A549 (cell line): Measurements from ENCODE around the gene TMEM217. TPM values are rescaled to one million over a fixed set of nuclear protein-coding genes. Genes with fewer than 3 reads are reported as not detected.
"Not testable (repeated sequence)": the region's sequence is repeated elsewhere in the genome, so short reads cannot be mapped to it uniquely, and the experiment has no call there.

Source experiments
- ATAC-seq, 2 experiments: fragments of 200-7000 bp in 1 of 2; fragments of >200 bp in 1 of 2; cut with Nextera tagmentation in 1 of 2; cut with Tn5 transposase in 1 of 2; 3 replicates each; pipeline versions ENCODE4 v1.8.0 to v1.9.1; 2018 to 2020; ENCODE audit warnings: mild to moderate bottlenecking in 1 of 2, moderate library complexity in 1 of 2
- CTCF ChIA-PET: fragments of 300-600 bp; sonication (Branson Sonifier 250); formaldehyde crosslinking; extraction: SDS; loops from one replicate; lab custom pipeline; 2021; ENCODE audit warnings: antibody characterized with exemption, inconsistent platforms; lab: Yijun Ruan, JAX
- POLR2A ChIA-PET: fragments of 350-600 bp; formaldehyde crosslinking; extraction: SDS; loops from one replicate; lab custom pipeline; 2021; ENCODE audit warnings: antibody characterized with exemption, inconsistent platforms; lab: Yijun Ruan, JAX
- DNase-seq, 2 experiments: peaks; one replicate each; pipeline versions ENCODE4 v3.0.0 to v3.0.0-alpha.2; 2011 to 2016; ENCODE audit warnings: low read depth in 1 of 2, low spot score in 1 of 2
- FAIRE-seq: peaks from 2 replicates; lab custom pipeline; 2011; peaks lifted over from hg19 to GRCh38; lab: Jason Lieb, UNC
- H3K27ac ChIP-seq, 2 experiments: fragments of >200 bp; sonication (Bioruptor Twin); formaldehyde crosslinking; 3 replicates each; pipeline ENCODE4 v1.5.1; 2016 to 2017
- H3K4me1 ChIP-seq: fragments of >200 bp; sonication (Bioruptor Twin); formaldehyde crosslinking; 3 replicates; pipeline ENCODE4 v1.6.1; 2016
- H3K4me2 ChIP-seq: fragments of >200 bp; sonication (Bioruptor Twin); formaldehyde crosslinking; 3 replicates; pipeline ENCODE4 v1.6.1; 2016
- H3K4me3 ChIP-seq: fragments of >200 bp; sonication (Bioruptor Twin); formaldehyde crosslinking; 3 replicates; pipeline ENCODE4 v1.5.1; 2016
- H3K9me3 ChIP-seq: fragments of >200 bp; sonication (Bioruptor Twin); formaldehyde crosslinking; 3 replicates; pipeline ENCODE4 v1.6.1; 2016
- BCL3 ChIP-seq: fragments of >200 bp; sonication (Bioruptor Twin); formaldehyde crosslinking; IDR thresholded peaks from 3 replicates; pipeline ENCODE4 v1.6.1; 2016
- CBX2 ChIP-seq: fragments of 200-600 bp; sonication (generic); IDR thresholded peaks from 2 replicates; pipeline ENCODE4 v1.6.1; 2016; ENCODE audit warnings: low read depth, mild to moderate bottlenecking, borderline replicate concordance
- CBX8 ChIP-seq: fragments of 200-600 bp; sonication (generic); IDR thresholded peaks from 2 replicates; pipeline ENCODE4 v1.6.1; 2016
- CEBPB ChIP-seq, 2 experiments: fragments of >200 bp in 1 of 2; sonication (Bioruptor Twin) in 1 of 2; formaldehyde crosslinking in 1 of 2; IDR thresholded peaks; 2 replicates each; pipeline ENCODE4 v1.6.1; 2012 to 2016
- CHD2 ChIP-seq: fragments of 150-350 bp; IDR thresholded peaks from 2 replicates; pipeline ENCODE4 v1.6.1; 2014; ENCODE audit warnings: low read length; ENCODE audit not compliant: partially characterized antibody
- ESRRA ChIP-seq: fragments of 150-350 bp; IDR thresholded peaks from 2 replicates; pipeline ENCODE4 v1.6.1; 2014; ENCODE audit warnings: mild to moderate bottlenecking, low read length, borderline replicate concordance
- FOSL2 ChIP-seq, 2 experiments: fragments of 450-650 bp in 1 of 2; fragments of >200 bp in 1 of 2; sonication (Bioruptor Twin) in 1 of 2; formaldehyde crosslinking; IDR thresholded peaks; 2 replicates each; pipeline versions ENCODE4 v1.5.0 to v1.6.1; 2016 to 2020; ENCODE audit warnings: mild to moderate bottlenecking in 1 of 2, moderate library complexity in 1 of 2
- HDAC2 ChIP-seq: fragments of 200-600 bp; sonication (generic); IDR thresholded peaks from 2 replicates; pipeline ENCODE4 v1.6.1; 2016
- HOXB13 ChIP-seq: fragments of 250-450 bp; sonication (Bioruptor Pico); IDR thresholded peaks from 2 replicates; pipeline ENCODE4 v1.5.0; 2020; ENCODE audit warnings: low read depth, mild to moderate bottlenecking, moderate library complexity
- KDM1A ChIP-seq: fragments of 200-600 bp; sonication (generic); IDR thresholded peaks from 2 replicates; pipeline ENCODE4 v1.6.1; 2016; ENCODE audit warnings: low read depth, mild to moderate bottlenecking
- MAFK ChIP-seq: fragments of 450-650 bp; IDR thresholded peaks from 2 replicates; pipeline ENCODE4 v1.6.1; 2014; ENCODE audit not compliant: partially characterized antibody
- MAX ChIP-seq: IDR thresholded peaks from 2 replicates; pipeline ENCODE4 v1.6.1; 2012
- NPAS2 ChIP-seq: fragments of 250-450 bp; sonication (Bioruptor Pico); IDR thresholded peaks from 2 replicates; pipeline ENCODE4 v1.8.0; 2022; ENCODE audit warnings: mild to moderate bottlenecking, moderate library complexity, borderline replicate concordance
- NR3C1 ChIP-seq: fragments of >200 bp; sonication (Bioruptor Twin); formaldehyde crosslinking; IDR thresholded peaks from 3 replicates; pipeline ENCODE4 v1.6.1; 2017
- RCOR1 ChIP-seq: fragments of 150-350 bp; IDR thresholded peaks from 2 replicates; pipeline ENCODE4 v1.6.1; 2014; ENCODE audit warnings: antibody characterized with exemption, low read length, low read depth
- REST ChIP-seq: fragments of 200-600 bp; sonication (generic); IDR thresholded peaks from 2 replicates; pipeline ENCODE4 v1.6.1; 2016; ENCODE audit warnings: antibody characterized with exemption, mild to moderate bottlenecking, moderate library complexity
- RFX5 ChIP-seq: fragments of 450-650 bp; IDR thresholded peaks from 2 replicates; pipeline ENCODE4 v1.7.1; 2014; ENCODE audit warnings: antibody characterized with exemption, mild to moderate bottlenecking, moderate library complexity
- USF2 ChIP-seq: fragments of 450-650 bp; IDR thresholded peaks from 2 replicates; pipeline ENCODE4 v1.6.1; 2014; ENCODE audit warnings: antibody characterized with exemption
- ZFP36 ChIP-seq: fragments of 450-650 bp; IDR thresholded peaks from 2 replicates; pipeline ENCODE4 v1.6.1; 2014; ENCODE audit warnings: borderline replicate concordance; ENCODE audit not compliant: partially characterized antibody
- WGBS: methylation state at CpG from one replicate; pipeline ENCODE4 v1.1.6; 2017; ENCODE audit errors: missing lambda C conversion rate; 5-methylcytosine and 5-hydroxymethylcytosine counted together
- polyA plus RNA-seq, 4 experiments: library from polyadenylated mRNA; depleted of rRNA in 3 of 4; stranded (reverse); fragments of >200 nt; fragmentation: RNase III in 1 of 4; extraction: RNeasy Plus Mini Kit Qiagen cat#74134 plus additional on column Dnase treatment in 1 of 4; gene quantifications; 2 replicates in 3 of 4; 3 replicates in 1 of 4; pipeline ENCODE4 v1.2.3, GENCODE V29; 2011 to 2017

The TMEM217 gene
- polyA plus RNA-seq, 2 of the 4 experiments (the other 2 are of a cell fraction): 0.59 to 1.6 TPM

GRCh38 chr6:37182736-37183590 is 75.0 kb downstream of the TMEM217 start:
- no peak overlapping the region for H3K27ac ChIP-seq
- DNase-seq: no peak
- CTCF ChIA-PET: interaction anchor here (1.4 to 18.4 kb wide), 4 partner anchors 11 to 164 kb away, joined by 4 to 449 read pairs (median 128); no protein-coding TSS in a partner anchor
- TF ChIP-seq CBX2 (no peak), FOSL2 (IDR thresholded peaks at IDR 0.05) (no peak), FOSL2 (CRISPR knock-in tag; IDR thresholded peaks at IDR 0.05) (no peak), NR3C1 (no peak), CHD2 (no peak), BCL3 (no peak), NPAS2 (no peak), RFX5 (no peak), ESRRA (no peak), MAX (no peak), ZFP36 (no peak), HOXB13 (no peak), CEBPB (IDR thresholded peaks at IDR 0.05) (no peak), HDAC2 (no peak), CBX8 (no peak)
- TF ChIP-seq, all 56 proteins: peak for 0
- WGBS: 85% methylated on average over 7 of the region's 8 CpGs
- Histone ChIP-seq H3K4me1 (no peaks in the 10 kb centered on the region), H3K9me3 (no peaks in the 10 kb centered on the region), H3K4me2 (no peak overlapping the region), H3K4me3 (no peak overlapping the region)
- POLR2A ChIA-PET: no interaction called here
- ATAC-seq (no peak), FAIRE-seq (no peak)

- H3K4me3 ChIP-seq, DNase-seq, H3K9me3 ChIP-seq, ATAC-seq, H3K4me2 ChIP-seq, H3K27ac ChIP-seq, FAIRE-seq, H3K4me1 ChIP-seq, POLR2A ChIA-PET: not testable (repeated sequence)
- 86% methylated on average over 4 of the region's 4 CpGs for WGBS
- CTCF ChIA-PET: interaction anchor here (0.6 to 18.4 kb wide), 7 partner anchors 8 to 160 kb away, joined by 3 to 449 read pairs (median 8); no protein-coding TSS in a partner anchor
Observed at GRCh38 chr6:37180610-37181009, 77.3 kb downstream of the TMEM217 start.

GRCh38 chr6:37180075-37180474 is 77.9 kb downstream of the TMEM217 start:
- no peak for ATAC-seq

More at GRCh38 chr6:37180075-37180474, 77.9 kb downstream of the TMEM217 start:
- POLR2A ChIA-PET: no interaction called here
- Histone ChIP-seq H3K27ac (no peak overlapping the region), H3K4me1 (no peaks in the 10 kb centered on the region), H3K9me3 (no peaks in the 10 kb centered on the region), H3K4me3 (no peak overlapping the region), H3K4me2 (no peak overlapping the region)
- TF ChIP-seq MAFK: no peak
- peak; percentile 17 for TF ChIP-seq ZFP36
- TF ChIP-seq RCOR1: no peak
- TF ChIP-seq USF2: no peak
- no peak for TF ChIP-seq REST
- no peak for TF ChIP-seq KDM1A
- 86% methylated on average over 2 of the region's 2 CpGs for WGBS
- CTCF ChIA-PET: interaction anchor here (1.2 to 18.4 kb wide), 5 partner anchors 8 to 160 kb away, joined by 3 to 449 read pairs (median 29); no protein-coding TSS in a partner anchor
- FAIRE-seq (no peak), DNase-seq (no peak)
